Iris pigment epithelial cell (primary cell): ENCODE measurements around the gene ADGRL2.
A peak's percentile ranks its signal among the peaks of the same experiment; 100 is the strongest.

ENCODE experiments used
- DNase-seq: peaks from one replicate; pipeline ENCODE4 v3.0.0-alpha.2; 2011; ENCODE audit warnings: low read depth

Gene ADGRL2

DNA sequence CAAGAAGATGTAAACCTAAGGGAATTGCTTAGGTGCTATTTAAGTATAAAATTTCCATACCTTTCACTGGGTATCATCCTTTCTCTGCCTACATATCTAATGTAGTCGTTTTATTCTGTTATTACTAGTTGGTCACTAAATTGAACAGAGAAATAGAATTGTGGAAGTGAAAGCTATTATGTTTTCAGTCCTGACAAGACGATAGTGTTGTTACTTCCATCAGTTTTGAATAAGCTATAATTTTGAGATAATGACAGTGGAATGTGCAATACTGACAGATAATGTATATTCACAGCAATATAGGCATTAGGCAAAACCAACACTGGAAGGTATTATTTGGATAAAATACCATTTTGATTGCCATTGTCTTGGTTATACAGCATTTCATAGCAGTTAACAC lies 181.8 kb downstream of the ADGRL2 start:
- DNase-seq = no peak

GRCh38 chr1:81989524-81989923 lies 188.8 kb downstream of the ADGRL2 start:
- DNase-seq = no peak

GRCh38 chr1:81990241-81990640 lies 189.5 kb downstream of the ADGRL2 start:
- DNase-seq = no peak

GRCh38 chr1:81998165-81998564 lies 197.4 kb downstream of the ADGRL2 start:
- peak; percentile 3 for DNase-seq

- no peak for DNase-seq
These were observed 198.6 kb downstream of the ADGRL2 start for GRCh38 chr1:81999364-81999763.

- DNase-seq = no peak
These were observed 199.5 kb downstream of the ADGRL2 start for GRCh38 chr1:82000221-82000620.

GRCh38 chr1:82001345-82001744 lies 200.6 kb downstream of the ADGRL2 start:
- no peak for DNase-seq

- DNase-seq = no peak
These were observed 207.1 kb downstream of the ADGRL2 start for GRCh38 chr1:82007804-82008203.

DNA sequence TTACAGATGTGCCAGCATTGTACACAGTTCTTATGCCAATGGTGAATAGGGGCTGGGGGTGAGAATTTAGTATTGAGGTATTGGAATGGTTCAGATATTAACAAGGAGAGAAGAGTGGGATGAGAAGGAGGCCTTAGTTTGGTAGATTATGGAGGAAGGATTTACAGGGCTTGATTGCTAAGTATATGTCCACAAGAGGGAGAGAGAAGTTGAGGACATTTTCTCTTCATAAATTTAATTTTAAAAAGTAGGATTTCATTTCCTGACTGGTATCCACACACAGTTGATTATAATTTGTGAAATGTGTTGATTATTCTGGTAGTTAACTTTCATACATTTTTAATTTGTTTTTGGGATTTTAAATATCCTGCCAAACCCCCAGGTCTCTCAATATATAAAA lies 213.0 kb downstream of the ADGRL2 start:
- no peak for DNase-seq

DNA sequence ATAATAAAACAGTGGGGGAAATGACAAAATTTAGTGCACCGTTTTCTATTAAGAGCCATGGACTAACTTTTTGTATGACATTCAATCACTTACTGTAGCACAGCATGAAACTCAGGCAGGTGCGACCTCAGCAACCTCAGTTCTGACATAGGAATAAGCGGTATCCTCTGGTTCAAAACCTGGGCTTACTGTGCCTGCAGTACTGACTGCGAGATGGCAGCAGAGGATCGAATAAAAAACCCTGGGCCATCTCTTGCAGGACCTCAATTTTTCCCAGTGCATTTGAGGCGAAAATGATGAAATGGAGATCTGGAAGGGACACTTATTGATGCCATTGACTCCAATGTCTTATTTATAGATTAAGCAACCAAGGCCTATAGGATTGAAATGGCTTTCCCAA lies 214.7 kb downstream of the ADGRL2 start:
- no peak for DNase-seq

DNA sequence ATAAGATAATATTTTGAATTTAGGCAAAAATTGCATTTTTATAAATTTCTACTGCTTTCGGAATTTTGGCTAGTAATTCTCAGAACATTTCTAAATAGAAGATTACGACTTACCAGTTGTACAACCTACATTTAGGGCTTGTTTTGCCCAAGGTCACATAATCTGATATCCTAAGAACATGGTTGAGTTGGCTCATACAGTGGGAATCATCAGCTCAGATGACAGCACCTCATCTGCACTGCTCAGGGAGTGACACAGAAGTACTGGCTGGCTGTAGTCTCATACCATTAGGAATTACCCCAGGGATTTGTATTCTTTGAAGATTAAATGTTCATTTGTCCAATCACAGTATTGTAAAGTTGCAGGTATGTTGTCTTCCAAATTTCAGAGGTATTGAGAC lies 217.6 kb downstream of the ADGRL2 start:
- no peak for DNase-seq

- DNase-seq = no peak
These were observed 218.8 kb downstream of the ADGRL2 start for GRCh38 chr1:82019508-82019907.

GRCh38 chr1:82030830-82031229 lies 230.1 kb downstream of the ADGRL2 start:
- no peak for DNase-seq

DNA sequence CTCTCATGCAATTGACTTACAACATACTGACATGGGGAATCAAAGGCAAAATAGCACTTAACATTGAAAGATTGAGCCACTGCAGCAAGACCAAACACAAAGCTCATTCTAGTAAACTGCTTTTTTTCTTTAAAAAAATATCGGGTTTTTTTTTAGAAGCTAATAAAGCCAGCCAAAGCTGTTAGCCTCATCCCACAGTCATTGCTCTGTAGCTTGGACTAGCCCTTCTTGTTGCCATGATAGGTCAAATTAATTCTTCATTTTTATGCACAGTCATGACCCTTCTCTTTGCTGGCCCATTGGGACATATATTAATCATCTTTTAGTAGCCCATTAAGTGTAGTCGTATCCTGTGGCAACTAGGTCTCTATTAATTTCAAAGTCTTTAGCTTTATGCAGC lies 231.3 kb downstream of the ADGRL2 start:
- no peak for DNase-seq

- no peak for DNase-seq
These were observed 234.1 kb downstream of the ADGRL2 start for GRCh38 chr1:82034812-82035211.
